ENCODE measurements around the gene FGF1.
A peak's percentile ranks its signal among the peaks of the same experiment; 100 is the strongest.

Gene FGF1

GRCh38 chr5:142552107-142552506 lies 133.8 kb downstream of the FGF1 start:
- H3K4me3 ChIP-seq (ENCODE audit: low read depth, low read length), result no peak overlapping the region
- DNase-seq (ENCODE audit: low read depth), result no peak

DNA sequence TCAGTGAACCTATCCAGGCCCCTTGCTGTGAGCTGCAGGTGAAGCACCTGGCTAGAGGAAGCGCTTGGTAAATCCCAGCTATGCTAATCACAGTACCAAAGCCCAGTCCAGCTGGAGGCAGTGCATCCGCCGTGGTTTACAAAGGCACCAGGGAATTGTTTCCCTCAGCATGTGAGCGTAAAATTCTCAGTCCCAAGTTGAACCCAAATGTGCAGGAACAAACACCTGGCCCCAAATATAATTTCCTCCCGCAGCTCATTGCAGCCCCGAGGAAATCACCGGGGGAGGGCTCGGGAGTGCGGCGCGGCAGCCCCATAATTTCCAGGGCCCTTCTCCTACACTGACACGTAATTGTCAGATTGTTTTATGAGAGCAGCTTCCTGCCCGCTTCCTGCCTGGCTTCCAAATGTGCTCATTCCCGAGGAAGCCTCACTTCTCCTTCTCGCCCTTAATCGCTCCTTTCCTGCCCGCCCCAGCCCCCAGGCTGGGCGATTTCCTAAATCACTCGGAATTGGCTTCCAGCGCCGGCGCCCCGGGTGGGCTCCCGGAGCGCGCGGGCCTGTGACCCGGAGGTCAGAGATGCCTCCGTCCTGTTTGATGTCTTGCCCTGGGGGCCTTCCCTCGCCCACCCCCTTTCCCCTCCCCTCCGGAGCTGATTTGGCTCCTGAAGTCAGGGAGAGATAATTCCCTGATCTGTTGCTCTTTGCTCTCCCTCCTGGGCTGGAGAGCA lies 134.4 kb downstream of the FGF1 start:
- peak overlapping the region; percentile 18 for H3K4me3 ChIP-seq (ENCODE audit: low read depth, low read length)
- no peak for DNase-seq (ENCODE audit: low read depth)

- H3K4me3 ChIP-seq (ENCODE audit: low read depth, low read length), result no peak overlapping the region
These were observed 135.4 kb downstream of the FGF1 start for GRCh38 chr5:142550471-142550870.

DNA sequence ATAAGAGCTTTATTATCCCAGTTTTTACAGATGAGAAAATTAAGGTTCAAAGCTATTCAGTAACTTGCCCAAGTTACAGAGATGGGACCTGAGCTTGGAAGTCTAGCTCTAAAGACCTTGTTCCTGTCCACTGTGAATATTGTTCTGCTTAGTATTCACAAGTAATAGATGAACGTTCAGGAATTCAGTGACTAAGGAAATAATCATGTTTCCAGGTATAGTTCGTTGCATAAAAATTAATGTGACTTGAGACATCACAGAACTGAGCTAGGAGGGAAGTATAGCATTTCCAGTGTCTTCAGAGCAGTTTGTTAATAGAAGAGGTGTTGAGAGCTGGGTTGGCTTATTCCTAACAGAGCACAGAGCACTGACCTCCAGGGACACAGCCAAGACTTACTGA lies 136.1 kb downstream of the FGF1 start:
- DNase-seq (ENCODE audit: low read depth), result no peak
- no peak overlapping the region for H3K4me3 ChIP-seq (ENCODE audit: low read depth, low read length)

More at GRCh38 chr5:142550471-142550870, 135.4 kb downstream of the FGF1 start:
- no peak for DNase-seq (ENCODE audit: low read depth)

- peak; percentile 90 for DNase-seq (ENCODE audit: low read depth)
- no peak overlapping the region for H3K4me3 ChIP-seq (ENCODE audit: low read depth, low read length)
These were observed 137.1 kb downstream of the FGF1 start for GRCh38 chr5:142548739-142549275.

DNA sequence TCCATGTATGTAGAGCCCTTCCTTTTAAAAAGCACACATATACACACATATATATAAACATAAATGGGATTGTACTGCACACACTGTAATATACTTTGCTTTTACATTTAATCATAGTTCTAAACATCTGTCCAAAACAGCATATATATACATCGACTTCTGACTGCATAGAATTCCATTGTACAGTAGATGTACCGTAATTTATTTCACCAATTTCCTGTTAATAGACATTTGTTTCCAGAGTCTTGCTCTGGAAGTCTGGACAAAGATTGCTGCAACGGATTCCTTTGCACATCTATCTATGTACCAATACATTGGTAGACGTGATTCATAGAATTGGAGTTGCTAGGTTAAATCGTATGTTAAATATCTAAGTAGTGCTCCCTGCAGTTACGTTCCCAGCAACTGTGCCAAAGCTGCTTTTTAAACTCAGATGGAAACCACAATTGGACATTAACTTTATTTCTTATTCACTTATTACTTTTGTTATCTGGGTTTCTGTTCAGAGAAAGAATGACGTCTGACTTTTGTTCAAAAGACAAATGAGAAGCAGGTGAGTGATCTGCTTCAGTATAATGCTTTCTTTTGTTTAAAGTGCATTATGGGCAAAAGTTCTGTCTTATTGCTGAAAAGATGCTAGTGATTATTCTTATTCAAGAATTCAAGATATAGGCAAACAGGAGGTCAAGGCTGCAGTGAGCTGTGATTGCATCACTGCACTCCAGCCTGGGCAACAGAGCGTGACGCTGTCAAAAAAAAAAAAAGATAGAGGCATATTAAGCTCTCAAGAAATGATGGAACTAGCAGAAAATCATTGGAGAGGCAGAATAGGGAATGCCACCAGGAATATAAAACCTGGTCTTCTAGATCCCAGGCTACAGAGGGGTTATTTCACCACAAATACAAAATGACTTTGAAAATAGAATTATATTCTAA lies 138.2 kb downstream of the FGF1 start:
- H3K4me3 ChIP-seq (ENCODE audit: low read depth, low read length), result no peak overlapping the region
- no peak for DNase-seq (ENCODE audit: low read depth)

GRCh38 chr5:142545650-142546322 lies 140.1 kb downstream of the FGF1 start:
- no peak overlapping the region for H3K4me3 ChIP-seq (ENCODE audit: low read depth, low read length)
- peak; percentile 77 for DNase-seq (ENCODE audit: low read depth)

- no peak overlapping the region for H3K4me3 ChIP-seq (ENCODE audit: low read depth, low read length)
- DNase-seq (ENCODE audit: low read depth), result no peak
These were observed 140.8 kb downstream of the FGF1 start for GRCh38 chr5:142544946-142545649.

- DNase-seq (ENCODE audit: low read depth), result no peak
These were observed 141.7 kb downstream of the FGF1 start for GRCh38 chr5:142544071-142544753.

GRCh38 chr5:142542906-142543305 lies 143.0 kb downstream of the FGF1 start:
- no peak overlapping the region for H3K4me3 ChIP-seq (ENCODE audit: low read depth, low read length)
- DNase-seq (ENCODE audit: low read depth), result no peak

More at GRCh38 chr5:142544071-142544753, 141.7 kb downstream of the FGF1 start:
- H3K4me3 ChIP-seq (ENCODE audit: low read depth, low read length), result no peak overlapping the region
